H1 (cell line): ENCODE measurements around the gene GNG12.

ENCODE experiments used
- CTCF ChIP-seq, 3 experiments: IDR thresholded peaks; 1 replicate in 2 of 3; 2 replicates in 1 of 3; pipeline versions ENCODE4 v1.5.1 to v1.6.1; 2011; ENCODE audit warnings: low read length in 3 of 3, mild to moderate bottlenecking in 3 of 3, inconsistent platforms in 2 of 3, low read depth in 1 of 3, moderate library complexity in 1 of 3; ENCODE audit not compliant: insufficient read depth in 1 of 3; ENCODE audit errors: control extremely low read depth in 1 of 3
- POLR2A ChIP-seq, 2 experiments: IDR thresholded peaks; 1 replicate in 1 of 2; 2 replicates in 1 of 2; pipeline ENCODE4 v1.6.1; 2011; ENCODE audit warnings: low read depth in 2 of 2, low read length in 2 of 2, mild to moderate bottlenecking in 2 of 2; ENCODE audit errors: control extremely low read depth in 1 of 2
- POLR2AphosphoS5 ChIP-seq: IDR thresholded peaks from 2 replicates; pipeline ENCODE4 v1.6.1; 2011; ENCODE audit warnings: low read depth, low read length

- TF ChIP-seq CTCF (IDR thresholded peaks at IDR 0.05; ENCODE audit: control extremely low read depth in 1 of 3, insufficient read depth in 1 of 3, low read depth in 1 of 3, low read length in 3 of 3) (no peak), POLR2AphosphoS5 (no peak), POLR2A (IDR thresholded peaks at IDR 0.05; ENCODE audit: control extremely low read depth in 1 of 2, low read depth in 2 of 2, low read length in 2 of 2) (no peak)
Observed at GRCh38 chr1:67755619-67756018, 77.6 kb downstream of the GNG12 start.
